HG03378 (cell line): ENCODE results near the gene RRAGD.

ENCODE experiments used
- ATAC-seq: cut with Tn5 transposase; IDR thresholded peaks from one replicate; pipeline ENCODE4 v1.9.1; 2021; ENCODE audit warnings: mild to moderate bottlenecking, moderate library complexity; ENCODE audit not compliant: unreplicated experiment

Gene RRAGD

DNA sequence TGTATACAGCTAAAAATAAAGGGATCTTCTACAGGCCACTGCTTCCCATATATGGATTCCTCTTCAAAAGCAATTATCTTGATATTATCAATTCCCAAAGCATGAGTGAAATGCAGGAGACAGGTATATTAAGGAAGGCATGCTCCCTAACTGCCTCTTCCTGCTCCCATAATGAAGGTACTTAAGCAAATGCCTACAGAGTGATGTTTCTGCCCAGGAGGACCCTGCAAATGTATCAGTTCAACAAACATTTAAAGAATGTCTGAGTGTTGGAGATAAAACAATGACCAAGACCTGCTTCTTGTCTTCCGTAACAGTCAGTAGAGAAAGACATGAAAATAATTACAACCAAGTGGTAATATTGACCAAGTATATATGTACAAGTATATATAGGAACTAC, 63.7 kb downstream of the RRAGD start:
- ATAC-seq, result no peak

DNA sequence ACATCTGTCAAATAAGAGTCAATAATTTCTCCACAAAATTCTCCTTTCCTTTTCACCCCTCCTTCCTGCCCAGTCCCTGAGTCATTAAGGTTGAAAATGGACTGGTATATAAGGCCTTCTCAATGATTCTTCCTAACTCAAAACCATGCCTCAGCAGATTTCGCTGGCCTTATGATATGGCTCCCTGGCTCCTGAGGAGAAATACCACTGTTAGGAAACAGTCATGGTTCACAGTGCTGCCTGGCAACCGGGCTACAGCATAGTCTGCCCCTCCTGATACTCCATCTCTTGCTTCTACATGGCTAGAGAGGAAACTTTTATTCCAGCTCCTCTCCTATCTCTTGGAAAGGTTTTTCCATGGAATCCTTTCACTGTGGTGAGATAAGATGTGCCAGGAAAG, 64.2 kb downstream of the RRAGD start:
- ATAC-seq, result no peak

DNA sequence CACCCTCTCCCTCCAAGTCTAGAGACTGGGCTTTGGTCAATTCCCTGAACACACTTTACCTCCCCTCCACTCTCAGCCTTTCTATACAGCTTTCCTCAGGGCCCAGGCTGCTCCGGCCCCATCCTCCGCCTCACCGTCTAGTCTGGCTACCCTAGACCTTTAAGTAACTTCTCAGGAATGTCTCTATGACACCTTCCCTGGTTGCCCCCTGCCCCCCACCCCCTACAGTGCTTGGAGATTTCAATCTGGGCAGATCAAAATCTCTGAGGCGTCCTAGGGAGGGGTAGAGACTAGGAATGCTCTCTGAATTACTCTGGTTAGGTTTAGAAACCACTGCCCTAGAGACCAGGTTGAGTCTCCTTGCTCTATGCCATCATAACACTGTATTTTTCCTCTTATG, 65.6 kb downstream of the RRAGD start:
- no peak for ATAC-seq

DNA sequence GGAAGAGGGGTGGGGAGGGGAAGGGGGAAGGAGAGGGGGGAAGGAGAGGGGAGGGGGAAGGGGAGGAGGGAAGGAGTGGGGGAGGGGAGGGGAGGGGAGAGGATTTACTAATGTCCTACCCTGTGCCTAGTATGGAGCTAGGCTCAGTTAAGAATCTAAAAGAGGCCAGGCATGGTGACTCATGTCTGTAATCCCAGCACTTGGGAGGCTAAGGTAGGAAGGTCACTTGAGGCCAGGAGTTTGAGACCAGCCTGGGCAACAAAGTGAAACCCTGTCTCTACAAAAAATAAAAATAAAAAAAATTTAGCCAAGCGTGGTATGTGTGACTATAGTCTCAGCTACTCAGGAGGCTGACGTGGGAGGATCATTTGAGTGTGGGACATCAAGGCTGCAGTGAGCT, 72.5 kb downstream of the RRAGD start:
- no peak for ATAC-seq

DNA sequence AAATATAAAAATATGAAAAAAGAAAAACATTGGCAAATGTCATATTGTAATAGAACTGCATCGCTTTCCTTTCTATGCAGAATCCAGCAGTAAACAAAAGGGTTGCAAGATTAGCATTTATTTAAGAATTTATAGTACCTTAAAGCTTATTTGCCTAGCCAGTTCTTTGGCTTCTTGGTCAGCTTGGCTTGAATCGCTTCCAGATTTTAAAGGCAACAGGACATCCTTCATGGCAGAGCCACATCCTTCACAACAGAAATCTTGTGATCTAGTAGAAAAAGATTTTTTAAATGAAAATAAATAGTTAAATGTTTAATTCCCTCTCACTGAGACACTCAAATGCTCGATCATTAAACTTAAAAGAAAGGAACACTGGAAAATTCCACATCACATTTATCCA, 76.9 kb downstream of the RRAGD start:
- no peak for ATAC-seq

DNA sequence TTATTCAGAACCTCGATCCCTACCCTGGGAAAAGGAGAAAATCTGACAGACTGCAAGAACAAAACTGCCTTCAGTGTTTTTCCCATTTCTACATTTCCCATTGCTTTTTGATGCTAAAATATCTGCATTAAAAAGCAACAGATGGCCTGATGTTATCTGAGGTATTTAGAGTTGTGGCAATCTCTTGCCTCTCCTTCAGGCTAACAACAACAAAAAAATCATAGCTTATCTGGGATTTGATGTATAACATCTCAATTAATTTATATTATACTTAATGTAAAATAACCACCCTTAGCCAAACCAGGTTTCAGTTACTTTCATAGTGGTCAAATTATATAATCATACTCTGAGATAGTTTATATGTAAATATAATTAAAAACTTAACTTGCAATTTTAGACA, 81.2 kb downstream of the RRAGD start:
- no peak for ATAC-seq

DNA sequence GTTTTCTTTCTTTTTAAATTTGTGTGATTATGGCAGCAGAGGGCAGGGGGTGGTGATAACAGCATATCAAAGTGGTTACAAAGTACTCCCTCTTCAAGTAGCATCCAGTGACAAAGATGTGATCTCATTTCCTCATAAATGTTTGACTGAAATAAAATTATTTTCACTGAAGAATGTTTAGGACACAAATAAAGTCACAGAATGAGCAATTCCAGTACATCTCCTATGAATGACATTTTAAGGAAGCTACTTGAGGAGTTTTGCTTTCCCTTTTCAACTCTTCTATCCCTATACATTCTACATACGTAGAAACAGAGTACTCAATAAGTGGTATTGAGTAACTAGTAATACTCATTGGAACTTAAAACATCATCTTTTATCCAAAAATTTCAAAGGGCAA, 83.1 kb downstream of the RRAGD start:
- ATAC-seq, result no peak

DNA sequence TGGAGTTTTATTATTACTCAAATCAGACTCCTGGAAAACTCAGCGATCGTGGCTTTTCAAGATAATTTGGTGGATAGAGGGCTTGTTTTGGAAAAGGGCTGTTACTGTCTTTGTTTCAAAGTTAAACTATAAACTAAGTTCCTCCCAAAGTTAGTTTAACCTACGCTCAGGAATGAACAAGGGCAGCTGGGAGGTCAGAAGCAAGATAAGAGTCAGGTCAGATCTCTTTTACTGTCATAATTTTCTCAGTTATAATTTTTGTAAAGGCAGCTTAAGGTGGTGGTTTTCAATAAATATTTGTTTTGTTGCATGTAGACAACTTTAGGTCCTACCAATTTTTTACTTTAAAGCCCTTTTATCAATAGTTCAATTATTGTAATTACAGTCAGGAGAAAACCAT, 87.8 kb downstream of the RRAGD start:
- no peak for ATAC-seq

DNA sequence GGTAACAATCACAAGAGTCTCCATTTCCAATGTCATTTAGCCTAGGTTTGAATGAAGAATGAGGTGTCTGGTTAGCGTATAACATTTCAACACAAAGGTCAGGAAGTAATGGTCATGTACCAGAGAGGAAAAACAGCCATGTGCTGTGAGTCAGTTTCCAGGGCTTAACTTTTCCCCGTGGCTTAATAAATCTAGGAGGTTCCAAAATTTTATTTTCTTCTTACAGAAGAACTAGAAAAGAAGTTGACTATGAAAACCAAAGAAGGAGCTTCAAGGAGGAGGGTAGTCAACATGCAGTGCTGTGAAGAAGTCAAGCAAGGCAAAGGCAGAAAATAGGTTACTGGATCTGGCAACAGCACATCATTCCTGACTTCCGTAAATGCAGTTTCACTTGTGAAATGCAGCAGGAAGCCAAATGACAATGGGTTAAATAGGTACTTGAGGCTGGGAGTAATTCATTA, 88.5 kb downstream of the RRAGD start:
- ATAC-seq, result no peak

DNA sequence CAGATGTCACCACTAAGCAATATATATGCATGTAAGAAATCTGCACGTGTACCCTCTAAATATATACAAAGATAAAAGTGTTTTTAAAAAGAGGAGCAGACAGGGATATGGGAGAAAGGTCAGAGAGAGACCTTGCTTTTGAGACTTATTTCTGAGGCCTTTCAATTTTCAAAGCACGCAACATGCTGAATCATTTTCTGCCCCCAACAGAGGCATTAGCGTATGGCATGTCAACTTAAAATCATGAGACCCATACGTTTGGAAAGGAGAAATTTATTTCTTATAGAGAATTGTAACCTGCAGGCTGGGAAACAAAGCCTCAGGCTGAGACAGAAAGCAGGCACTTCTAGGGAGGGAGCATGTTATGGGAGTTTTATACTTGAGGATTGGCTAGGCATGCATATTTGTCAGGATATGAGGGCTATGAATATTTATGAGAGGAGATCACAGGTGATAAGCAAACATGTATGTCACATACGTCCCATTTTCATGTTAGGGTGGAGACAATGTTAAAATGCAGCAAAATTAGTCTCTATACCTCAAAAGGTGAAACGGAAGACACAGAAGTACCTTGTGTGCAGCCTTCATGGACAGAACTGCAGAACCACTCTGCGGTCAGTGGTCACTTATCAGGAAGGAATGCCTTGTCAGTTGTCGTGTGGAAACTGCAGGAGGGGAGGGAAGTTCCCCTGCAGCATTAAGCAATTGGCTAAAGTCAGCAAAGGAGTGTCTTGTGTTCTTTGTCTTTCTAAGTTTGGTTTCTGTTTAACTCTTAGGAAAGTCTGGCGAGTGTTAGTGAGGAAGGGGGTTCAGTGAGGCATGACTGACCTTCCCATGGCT, 90.7 kb downstream of the RRAGD start:
- ATAC-seq, result no peak

DNA sequence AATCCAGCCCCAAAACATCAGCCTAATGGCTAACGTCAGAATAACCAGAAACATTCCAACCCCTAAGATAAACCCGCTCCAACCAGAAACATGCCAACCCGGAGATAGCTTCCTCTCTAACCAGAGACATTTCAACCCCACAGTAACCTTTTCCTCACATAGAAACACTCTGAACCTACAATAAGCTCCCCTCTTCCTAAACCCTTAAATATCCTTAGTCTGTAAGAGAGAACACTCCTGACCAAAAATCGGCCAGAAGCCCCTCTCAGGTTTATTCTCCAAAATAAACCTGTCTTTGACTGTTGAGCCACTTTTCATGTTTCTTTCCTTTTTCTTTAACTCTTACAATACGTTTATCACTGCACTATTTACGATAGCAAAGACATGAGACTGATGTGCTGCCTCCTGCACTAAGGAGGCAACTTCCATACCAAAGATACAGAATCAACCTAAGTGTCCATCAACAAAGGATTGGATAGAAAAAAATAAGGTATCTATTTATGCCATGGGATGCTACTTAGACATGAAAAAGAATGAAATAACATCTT, 92.0 kb downstream of the RRAGD start:
- no peak for ATAC-seq

DNA sequence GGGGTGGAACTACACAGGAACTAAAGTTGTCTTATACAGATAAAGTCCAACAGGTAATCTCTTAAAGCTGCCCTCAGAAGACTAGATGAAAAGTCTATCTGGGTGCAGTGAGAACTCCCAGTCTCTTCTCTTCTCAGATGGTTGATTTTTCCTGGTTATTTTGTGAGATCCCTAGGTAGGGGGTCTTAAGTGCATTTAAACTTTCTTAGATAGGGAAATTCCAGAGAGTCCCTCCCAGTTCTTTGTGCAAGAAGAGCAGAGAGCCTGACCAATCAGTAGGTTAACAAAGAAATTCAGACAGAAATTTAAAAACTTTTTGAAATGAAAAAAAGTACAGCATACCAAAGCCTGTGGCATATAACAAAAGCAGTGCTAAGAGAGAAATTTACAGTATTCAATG, 95.0 kb downstream of the RRAGD start:
- no peak for ATAC-seq

DNA sequence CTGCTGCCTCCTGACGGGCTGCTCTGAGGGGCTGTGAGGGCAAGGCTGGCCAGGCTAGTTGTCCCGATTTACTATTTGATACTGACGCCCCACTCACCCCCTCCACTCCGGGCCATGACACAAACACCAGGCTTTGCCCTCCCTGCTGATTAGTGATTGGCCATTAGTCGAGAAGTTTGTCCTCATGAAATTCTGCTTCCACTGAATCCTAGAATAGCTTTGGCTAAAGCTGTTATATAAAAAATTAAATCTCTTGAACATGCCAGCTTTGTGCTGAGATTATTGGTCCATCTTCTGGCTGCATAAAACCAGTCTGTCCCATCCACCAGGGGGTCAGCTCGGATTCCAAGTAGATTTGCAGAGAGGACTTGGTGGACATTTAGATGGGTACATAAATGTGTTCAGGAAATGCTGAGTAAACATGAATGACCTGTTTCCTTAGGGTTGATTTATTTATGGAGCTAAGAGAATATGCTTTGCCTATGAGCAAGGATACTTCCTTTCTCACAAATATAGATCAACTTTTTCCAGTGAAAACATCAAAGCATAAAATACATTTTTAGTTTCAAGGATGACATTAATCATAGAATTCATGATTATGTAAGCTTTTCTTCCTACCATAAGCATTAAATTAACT, 96.7 kb downstream of the RRAGD start, which contains the start of gene GABRR2:
GABRR2 (minus strand) TSS at position 51 of the 637 bp plus-strand sequence. CDS start 134 bp downstream, outside the sequence.
- no peak for ATAC-seq

DNA sequence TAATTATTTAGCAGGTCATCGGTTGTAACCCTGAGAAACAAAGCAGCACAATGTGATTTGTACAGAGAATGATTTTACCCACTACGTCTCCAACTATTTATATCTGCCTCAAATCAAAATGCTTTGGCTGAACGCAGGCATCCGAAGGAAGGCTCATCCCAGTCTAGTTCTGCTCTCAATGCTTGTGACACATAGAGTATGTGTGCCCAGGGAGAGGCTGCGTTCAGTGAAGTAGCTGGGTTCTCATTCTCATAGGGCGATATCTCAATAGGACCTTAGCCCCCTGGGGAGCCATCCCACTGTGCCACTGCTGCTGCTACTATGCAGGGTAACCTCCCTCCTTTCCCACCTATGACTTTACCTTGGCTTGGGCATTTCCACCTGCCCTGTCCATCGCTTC, 97.4 kb downstream of the RRAGD start:
- no peak for ATAC-seq
